GM23338 (cell line): ENCODE data around the gene SOCS2. TPM values are rescaled to one million over a fixed set of nuclear protein-coding genes. Genes with fewer than 3 reads are reported as not detected.
A peak's percentile ranks its signal among the peaks of the same experiment; 100 is the strongest.

Source experiments
- ATAC-seq: fragments of 200-7000 bp; cut with Tn5 transposase; 3 replicates; pipeline ENCODE4 v1.9.1; 2020
- DNase-seq: peaks from one replicate; pipeline ENCODE4 v3.0.0-alpha.2; 2015; ENCODE audit warnings: low spot score
- H2AFZ ChIP-seq: fragments of 200-600 bp; sonication (generic); 2 replicates; pipeline ENCODE4 v1.8.0; 2016; ENCODE audit warnings: antibody characterized with exemption, mild to moderate bottlenecking, moderate library complexity
- H3F3A ChIP-seq: fragments of 200-600 bp; sonication (generic); replicated peaks from 2 replicates; pipeline ENCODE4 v1.8.0; 2017; ENCODE audit warnings: antibody characterized with exemption, mixed run types, low read depth
- H3K27ac ChIP-seq: fragments of 200-600 bp; sonication (generic); 2 replicates; pipeline ENCODE4 v1.6.1; 2016; ENCODE audit warnings: low read depth
- H3K27me3 ChIP-seq: fragments of 200-600 bp; sonication (generic); 2 replicates; pipeline ENCODE4 v1.8.0; 2016; ENCODE audit warnings: mild to moderate bottlenecking, mixed run types, moderate library complexity; ENCODE audit not compliant: insufficient read depth
- H3K36me3 ChIP-seq: fragments of 200-600 bp; sonication (generic); 2 replicates; pipeline ENCODE4 v1.8.0; 2016; ENCODE audit warnings: mild to moderate bottlenecking; ENCODE audit not compliant: insufficient read depth
- H3K4me1 ChIP-seq: fragments of 200-600 bp; sonication (generic); 2 replicates; pipeline ENCODE4 v1.8.0; 2016; ENCODE audit warnings: mild to moderate bottlenecking, moderate library complexity; ENCODE audit not compliant: insufficient read depth
- H3K4me2 ChIP-seq: fragments of 200-600 bp; sonication (generic); 2 replicates; pipeline ENCODE4 v1.7.1; 2017; ENCODE audit warnings: mixed run types
- H3K4me3 ChIP-seq: fragments of 200-600 bp; sonication (generic); 2 replicates; pipeline ENCODE4 v1.6.1; 2016; ENCODE audit warnings: mixed run types
- H3K79me2 ChIP-seq: fragments of 200-600 bp; sonication (generic); replicated peaks from 2 replicates; pipeline ENCODE4 v1.8.0; 2017; ENCODE audit warnings: mild to moderate bottlenecking; ENCODE audit not compliant: insufficient read depth
- H3K9me2 ChIP-seq: fragments of 200-600 bp; sonication (generic); 2 replicates; pipeline ENCODE4 v1.8.0; 2017; ENCODE audit not compliant: insufficient read depth
- H4K20me1 ChIP-seq: fragments of 200-600 bp; sonication (generic); replicated peaks from 2 replicates; pipeline ENCODE4 v1.8.0; 2017; ENCODE audit warnings: mild to moderate bottlenecking; ENCODE audit not compliant: insufficient read depth
- H3K27ac Mint-ChIP-seq: 2 replicates; pipeline ENCODE4 v1.8.0; 2020; ENCODE audit warnings: inconsistent platforms, mild to moderate bottlenecking, moderate library complexity, mixed read lengths
- H3K27me3 Mint-ChIP-seq: 3 replicates; pipeline ENCODE4 v1.8.0; 2022; ENCODE audit warnings: low read depth, mild to moderate bottlenecking, moderate library complexity, mixed read lengths, inconsistent platforms; ENCODE audit not compliant: insufficient read depth, poor library complexity
- H3K36me3 Mint-ChIP-seq: 3 replicates; pipeline ENCODE4 v1.8.0; 2021; ENCODE audit warnings: low read depth, mild to moderate bottlenecking, inconsistent platforms, moderate library complexity, mixed read lengths
- H3K4me1 Mint-ChIP-seq: 3 replicates; pipeline ENCODE4 v1.8.0; 2020; ENCODE audit warnings: mild to moderate bottlenecking, inconsistent platforms, mixed read lengths
- H3K4me3 Mint-ChIP-seq: 3 replicates; pipeline ENCODE4 v1.8.0; 2021; ENCODE audit warnings: moderate library complexity, mild to moderate bottlenecking, inconsistent platforms, mixed read lengths
- H3K9me3 Mint-ChIP-seq: 3 replicates; pipeline ENCODE4 v1.8.0; 2020; ENCODE audit warnings: moderate library complexity, mild to moderate bottlenecking, inconsistent platforms, mixed read lengths
- CREB1 ChIP-seq: fragments of 250-450 bp; sonication (Bioruptor Pico); IDR thresholded peaks from 2 replicates; pipeline ENCODE4 v1.5.0; 2020; ENCODE audit warnings: low read depth, mild to moderate bottlenecking, moderate library complexity
- CTCF ChIP-seq, 2 experiments: fragments of 200-600 bp in 1 of 2; sonication (generic) in 1 of 2; conservative IDR thresholded peaks; 2 replicates each; pipeline versions ENCODE4 v1.5.1 to v1.6.1; 2016 to 2017; ENCODE audit warnings: antibody characterized with exemption in 2 of 2, low read depth in 2 of 2, mild to moderate bottlenecking in 2 of 2, moderate library complexity in 1 of 2
- EZH2phosphoT487 ChIP-seq: fragments of 200-600 bp; sonication (generic); IDR thresholded peaks from one replicate; pipeline ENCODE4 v1.8.1; 2018; ENCODE audit warnings: antibody characterized with exemption; ENCODE audit not compliant: unreplicated experiment
- JUNB ChIP-seq: IDR thresholded peaks from one replicate; pipeline ENCODE4 v1.6.1; 2016; ENCODE audit warnings: antibody characterized with exemption; ENCODE audit not compliant: unreplicated experiment
- NANOG ChIP-seq: IDR thresholded peaks from 2 replicates; pipeline ENCODE4 v1.6.1; 2016; ENCODE audit warnings: antibody characterized with exemption, borderline replicate concordance
- POLR2AphosphoS5 ChIP-seq: IDR thresholded peaks from 2 replicates; pipeline ENCODE4 v1.6.1; 2016; ENCODE audit warnings: antibody characterized with exemption, low read depth
- STAT1 ChIP-seq: IDR thresholded peaks from one replicate; pipeline ENCODE4 v1.6.1; 2016; ENCODE audit warnings: antibody characterized with exemption; ENCODE audit not compliant: unreplicated experiment
- polyA plus RNA-seq: library from polyadenylated mRNA; unstranded; fragments of >200 nt; fragmentation: Nextera tagmentation; extraction: Ambion mirVana; gene quantifications from 2 replicates; pipeline ENCODE4 v1.2.1, GENCODE V29; 2016
- total RNA-seq: library from RNA; depleted of rRNA; stranded (reverse); fragments of >200 nt; shearing (Covaris generic); gene quantifications from 2 replicates; pipeline ENCODE4 v1.2.3, GENCODE V29; 2014

Gene SOCS2
- total and polyA plus RNA-seq, 2 experiments from 2014 or later: 15.5 to 32.4 TPM

DNA sequence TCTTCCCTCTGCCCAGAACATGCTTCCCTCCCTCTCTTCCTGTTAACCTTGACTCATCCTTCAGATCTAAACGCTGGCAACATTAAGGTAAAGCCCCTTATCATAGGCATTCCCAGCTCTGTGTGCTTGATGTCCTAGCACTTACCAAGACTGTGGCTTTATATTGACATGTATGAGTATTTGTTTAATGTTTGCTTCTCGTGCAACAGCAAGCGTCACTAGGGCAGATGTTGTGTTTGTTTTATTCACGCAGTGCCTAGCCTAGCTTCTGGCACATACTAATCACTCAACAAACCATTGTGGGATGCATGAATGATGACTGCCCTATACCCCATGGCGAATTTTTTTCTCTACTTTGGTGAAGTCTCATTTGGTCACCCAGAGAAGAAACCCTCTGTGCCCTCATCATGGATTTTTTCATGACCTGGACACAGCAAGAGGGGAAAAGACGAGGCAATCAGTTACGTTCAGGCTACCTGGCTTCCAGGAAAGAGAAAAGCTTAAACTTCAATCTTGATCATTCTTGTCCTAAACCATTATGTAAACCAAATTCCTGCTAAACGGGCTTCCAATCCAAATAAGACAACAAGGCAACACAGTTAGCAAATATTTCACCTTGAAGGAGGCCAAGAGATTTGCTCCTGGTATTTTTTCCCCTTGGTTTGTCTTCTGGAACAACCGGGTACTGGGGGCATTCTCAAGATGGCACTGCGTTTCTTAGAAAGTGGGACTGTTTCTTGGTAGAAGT lies 47.9 kb upstream of the SOCS2 start:
- H3K4me3 Mint-ChIP-seq: no peak overlapping the region
- no peaks in the 10 kb centered on the region for H3K9me3 Mint-ChIP-seq
- TF ChIP-seq NANOG (no peak), CREB1 (CRISPR knock-in tag) (no peak), EZH2phosphoT487 (no peak), JUNB (no peak), STAT1 (no peak)
- H3K27ac Mint-ChIP-seq: no peak overlapping the region
- peaks cover 12% of the 10 kb centered on the region; the same call in 2 of the 3 replicates for H3K4me1 Mint-ChIP-seq
- no peak for ATAC-seq
- Histone ChIP-seq H3K4me3 (no peak overlapping the region), H3K4me1 (peaks cover 4% of the 10 kb centered on the region; the same call in 1 of the 2 replicates), H3K36me3 (no peaks in the 10 kb centered on the region), H3K27me3 (no peaks in the 10 kb centered on the region), H3K27ac (no peak overlapping the region), H3K4me2 (no peak overlapping the region), H3K79me2 (no peaks in the 10 kb centered on the region), H4K20me1 (no peaks in the 10 kb centered on the region), H2AFZ (peak overlapping the region; percentile 66), H3K9me2 (no peaks in the 10 kb centered on the region), H3F3A (no peaks in the 10 kb centered on the region)
- H3K27me3 Mint-ChIP-seq: no peaks in the 10 kb centered on the region
- H3K36me3 Mint-ChIP-seq: no peaks in the 10 kb centered on the region
- no peak for DNase-seq

- no peak overlapping the region for H3K27ac ChIP-seq
- H2AFZ ChIP-seq: peak overlapping the region; percentile 47
- Mint-ChIP-seq H3K36me3 (no peaks in the 10 kb centered on the region), H3K27me3 (no peaks in the 10 kb centered on the region), H3K9me3 (no peaks in the 10 kb centered on the region; the same call in 2 of the 3 replicates), H3K4me3 (no peak overlapping the region), H3K4me1 (peaks cover 10% of the 10 kb centered on the region; the same call in 1 of the 3 replicates), H3K27ac (no peak overlapping the region)
- no peak overlapping the region for H3K4me2 ChIP-seq
- H3K36me3 ChIP-seq: no peaks in the 10 kb centered on the region
- no peak overlapping the region for H3K4me3 ChIP-seq
- no peak for TF ChIP-seq POLR2AphosphoS5
- no peak for TF ChIP-seq CTCF (conservative IDR thresholded peaks at IDR 0.05; ENCODE audit: low read depth in 2 of 2)
- 0 out of 2 replicates have a peak, but pooled peaks cover 1% of the 10 kb centered on the region for H3K9me2 ChIP-seq
- no peak for ATAC-seq
- H3K4me1 ChIP-seq: peaks cover 4% of the 10 kb centered on the region; the same call in 1 of the 2 replicates
- DNase-seq: no peak
- H3K79me2 ChIP-seq: no peaks in the 10 kb centered on the region
- H3F3A ChIP-seq: no peaks in the 10 kb centered on the region
- no peaks in the 10 kb centered on the region for H4K20me1 ChIP-seq
- H3K27me3 ChIP-seq: no peaks in the 10 kb centered on the region
Measured at GRCh38 chr12:93526786-93527428, 45.6 kb upstream of the SOCS2 start.

DNA sequence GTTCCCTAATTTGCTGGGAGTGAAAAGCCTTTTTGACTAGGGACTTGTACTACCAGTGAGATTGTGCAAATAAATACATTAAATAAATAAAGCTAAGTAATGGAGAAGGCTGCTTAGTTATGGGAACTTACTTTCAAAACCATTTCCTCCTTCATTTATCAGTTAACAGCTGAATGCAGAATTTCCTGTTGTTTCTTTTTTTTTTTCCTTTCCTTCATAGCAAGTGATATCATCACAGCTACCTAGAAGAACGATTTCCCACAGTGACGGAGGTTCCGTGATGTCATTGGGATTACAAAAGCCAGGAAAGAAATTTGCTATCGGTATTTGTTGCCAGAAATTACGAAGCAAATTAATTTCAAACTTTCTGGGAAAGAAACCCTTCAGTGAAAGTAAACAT lies 42.1 kb upstream of the SOCS2 start:
- ATAC-seq: no peak

More for the DNA sequence above, 42.1 kb upstream of the SOCS2 start:
- Histone ChIP-seq H3K9me2 (0 out of 2 replicates have a peak, but pooled peaks cover 7% of the 10 kb centered on the region), H2AFZ (no peak overlapping the region), H4K20me1 (no peaks in the 10 kb centered on the region), H3K27ac (no peak overlapping the region), H3K79me2 (no peaks in the 10 kb centered on the region), H3F3A (no peaks in the 10 kb centered on the region), H3K4me1 (peaks cover 4% of the 10 kb centered on the region; the same call in 1 of the 2 replicates), H3K36me3 (no peaks in the 10 kb centered on the region), H3K4me3 (no peak overlapping the region), H3K4me2 (no peak overlapping the region), H3K27me3 (no peaks in the 10 kb centered on the region)
- Mint-ChIP-seq H3K36me3 (no peaks in the 10 kb centered on the region), H3K4me1 (peaks cover 3% of the 10 kb centered on the region; the same call in 1 of the 3 replicates), H3K4me3 (no peak overlapping the region), H3K27me3 (no peaks in the 10 kb centered on the region), H3K27ac (no peak overlapping the region), H3K9me3 (no peaks in the 10 kb centered on the region; the same call in 2 of the 3 replicates)
- DNase-seq: no peak
